Fibroblast of lung (primary cell): Measurements from ENCODE around the gene PCBP3. TPM values are rescaled to one million over a fixed set of nuclear protein-coding genes. Genes with fewer than 3 reads are reported as not detected.

Source experiments
- DNase-seq, 2 donors: peaks; one replicate each; pipeline versions ENCODE4 v3.0.0 to v3.0.0-alpha.2; 2010; ENCODE audit warnings: low read depth in 2 of 2
- H2AFZ ChIP-seq: 2 replicates; pipeline ENCODE4 v1.5.1; 2012; ENCODE audit warnings: low read length, control low read depth, inconsistent platforms
- H3K27ac ChIP-seq: 2 replicates; pipeline ENCODE4 v1.5.1; 2011; ENCODE audit warnings: low read length, control low read depth; ENCODE audit not compliant: insufficient read depth
- H3K27me3 ChIP-seq: 2 replicates; pipeline ENCODE4 v1.5.1; 2011; ENCODE audit warnings: mild to moderate bottlenecking, low read length; ENCODE audit not compliant: control insufficient read depth, insufficient read depth
- H3K36me3 ChIP-seq: 2 replicates; pipeline ENCODE4 v1.5.1; 2011; ENCODE audit warnings: low read length; ENCODE audit not compliant: control insufficient read depth, insufficient read depth
- H3K4me1 ChIP-seq: 2 replicates; pipeline ENCODE4 v1.5.1; 2011; ENCODE audit warnings: low read length; ENCODE audit not compliant: control insufficient read depth, insufficient read depth; ENCODE audit errors: extremely low read depth
- H3K4me2 ChIP-seq: 2 replicates; pipeline ENCODE4 v1.5.1; 2011; ENCODE audit warnings: low read length, control low read depth; ENCODE audit not compliant: insufficient read depth; ENCODE audit errors: extremely low read depth
- H3K4me3 ChIP-seq, 4 experiments: fragments of 200-600 bp in 1 of 4; sonication (generic) in 1 of 4; replicated peaks in 1 of 4; 2 replicates each; pipeline ENCODE4 v1.5.1; 2011 to 2016; ENCODE audit warnings: low read length in 4 of 4, low read depth in 3 of 4, mild to moderate bottlenecking in 3 of 4, control low read depth in 2 of 4, inconsistent platforms in 1 of 4, mixed read lengths in 1 of 4; ENCODE audit not compliant: insufficient read depth in 1 of 4; ENCODE audit errors: control extremely low read depth in 1 of 4
- H3K79me2 ChIP-seq: 2 replicates; pipeline ENCODE4 v1.5.1; 2012; ENCODE audit warnings: mild to moderate bottlenecking, low read length, inconsistent platforms; ENCODE audit not compliant: control insufficient read depth, insufficient read depth
- H3K9ac ChIP-seq: 2 replicates; pipeline ENCODE4 v1.5.1; 2011; ENCODE audit warnings: mild to moderate bottlenecking, low read length, control low read depth; ENCODE audit not compliant: insufficient read depth
- H3K9me3 ChIP-seq: 2 replicates; pipeline ENCODE4 v1.5.1; 2012; ENCODE audit warnings: low read depth, low read length; ENCODE audit not compliant: control insufficient read depth, insufficient read depth
- H4K20me1 ChIP-seq: 2 replicates; pipeline ENCODE4 v1.5.1; 2011; ENCODE audit warnings: low read length; ENCODE audit not compliant: control insufficient read depth, insufficient read depth; ENCODE audit errors: extremely low read depth
- CTCF ChIP-seq, 2 donors: IDR thresholded peaks in 1 of 2; conservative IDR thresholded peaks in 1 of 2; 1 replicate in 1 of 2; 2 replicates in 1 of 2; pipeline ENCODE4 v1.5.1; 2011 to 2012; ENCODE audit warnings: low read length in 2 of 2, control low read depth in 1 of 2, inconsistent platforms in 1 of 2, low read depth in 1 of 2, mild to moderate bottlenecking in 1 of 2
- EZH2 ChIP-seq: IDR thresholded peaks from 2 replicates; pipeline ENCODE4 v1.5.1; 2012; ENCODE audit warnings: low read length, control low read depth, mild to moderate bottlenecking; ENCODE audit errors: missing control alignments
- polyA plus RNA-seq, 2 donors: library from polyadenylated mRNA; depleted of rRNA in 1 of 2; stranded (reverse) in 1 of 2; unstranded in 1 of 2; fragments of >200 nt; gene quantifications; 2 replicates each; pipeline ENCODE4 v1.2.1, GENCODE V29; 2011 to 2012; ENCODE audit warnings: missing spikeins in 1 of 2
- total RNA-seq: library from RNA; depleted of rRNA; stranded (reverse); fragments of >200 nt; gene quantifications from 2 replicates; pipeline ENCODE4 v1.2.1, GENCODE V29; 2014

The PCBP3 gene
- total and polyA plus RNA-seq, 2 donors (not counting 1 experiment from before 2014, with no cell fraction given), result 0.51 to 1.7 TPM

- no peaks in the 10 kb centered on the region for H4K20me1 ChIP-seq
- DNase-seq, result no peak
- H3K9ac ChIP-seq, result no peak overlapping the region
- no peaks in the 10 kb centered on the region for H3K9me3 ChIP-seq
- H3K79me2 ChIP-seq, result no peaks in the 10 kb centered on the region
- H3K27ac ChIP-seq, result no peak overlapping the region
- no peak for TF ChIP-seq EZH2
- no peak for TF ChIP-seq CTCF (conservative IDR thresholded peaks at IDR 0.05 in 1 of 2, IDR thresholded peaks at IDR 0.05 in 1 of 2; ENCODE audit: low read depth in 1 of 2, low read length in 2 of 2)
- no peak overlapping the region for H3K4me2 ChIP-seq
- H3K27me3 ChIP-seq, result no peaks in the 10 kb centered on the region
- H3K36me3 ChIP-seq, result no peaks in the 10 kb centered on the region
- no peak overlapping the region for H2AFZ ChIP-seq
- no peak overlapping the region for H3K4me3 ChIP-seq
- no peaks in the 10 kb centered on the region for H3K4me1 ChIP-seq
These were observed 122.5 kb downstream of the PCBP3 start for GRCh38 chr21:45766055-45766454.

DNA sequence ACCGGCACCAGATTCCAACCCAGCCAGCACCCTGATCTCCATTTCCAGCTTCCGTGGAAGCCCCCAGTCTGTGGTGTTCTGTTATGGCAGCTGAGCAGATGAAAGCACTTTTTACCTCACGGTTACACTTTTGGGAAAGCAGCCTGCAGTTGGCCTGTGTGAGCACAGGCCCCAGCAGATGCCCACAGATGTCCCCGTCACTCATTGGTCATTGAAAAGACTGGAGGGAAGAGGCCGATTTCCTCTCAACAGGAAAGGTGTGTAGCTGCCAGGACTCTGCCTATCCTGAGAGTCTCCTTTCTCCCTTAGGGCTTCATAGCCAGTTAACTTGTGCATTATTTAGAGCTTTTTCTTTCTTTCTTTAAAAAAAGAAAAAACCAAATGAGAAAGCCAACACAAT is 123.0 kb downstream of the PCBP3 start:
- Histone ChIP-seq H3K27me3 (no peaks in the 10 kb centered on the region), H2AFZ (no peak overlapping the region), H3K9me3 (no peaks in the 10 kb centered on the region), H3K4me3 (no peak overlapping the region), H3K36me3 (no peaks in the 10 kb centered on the region), H3K79me2 (no peaks in the 10 kb centered on the region), H3K4me2 (no peak overlapping the region), H3K27ac (no peak overlapping the region), H3K4me1 (no peaks in the 10 kb centered on the region), H4K20me1 (no peaks in the 10 kb centered on the region), H3K9ac (no peak overlapping the region)
- no peak for TF ChIP-seq CTCF (conservative IDR thresholded peaks at IDR 0.05 in 1 of 2, IDR thresholded peaks at IDR 0.05 in 1 of 2; ENCODE audit: low read depth in 1 of 2, low read length in 2 of 2)
- no peak for TF ChIP-seq EZH2
- no peak for DNase-seq

DNA sequence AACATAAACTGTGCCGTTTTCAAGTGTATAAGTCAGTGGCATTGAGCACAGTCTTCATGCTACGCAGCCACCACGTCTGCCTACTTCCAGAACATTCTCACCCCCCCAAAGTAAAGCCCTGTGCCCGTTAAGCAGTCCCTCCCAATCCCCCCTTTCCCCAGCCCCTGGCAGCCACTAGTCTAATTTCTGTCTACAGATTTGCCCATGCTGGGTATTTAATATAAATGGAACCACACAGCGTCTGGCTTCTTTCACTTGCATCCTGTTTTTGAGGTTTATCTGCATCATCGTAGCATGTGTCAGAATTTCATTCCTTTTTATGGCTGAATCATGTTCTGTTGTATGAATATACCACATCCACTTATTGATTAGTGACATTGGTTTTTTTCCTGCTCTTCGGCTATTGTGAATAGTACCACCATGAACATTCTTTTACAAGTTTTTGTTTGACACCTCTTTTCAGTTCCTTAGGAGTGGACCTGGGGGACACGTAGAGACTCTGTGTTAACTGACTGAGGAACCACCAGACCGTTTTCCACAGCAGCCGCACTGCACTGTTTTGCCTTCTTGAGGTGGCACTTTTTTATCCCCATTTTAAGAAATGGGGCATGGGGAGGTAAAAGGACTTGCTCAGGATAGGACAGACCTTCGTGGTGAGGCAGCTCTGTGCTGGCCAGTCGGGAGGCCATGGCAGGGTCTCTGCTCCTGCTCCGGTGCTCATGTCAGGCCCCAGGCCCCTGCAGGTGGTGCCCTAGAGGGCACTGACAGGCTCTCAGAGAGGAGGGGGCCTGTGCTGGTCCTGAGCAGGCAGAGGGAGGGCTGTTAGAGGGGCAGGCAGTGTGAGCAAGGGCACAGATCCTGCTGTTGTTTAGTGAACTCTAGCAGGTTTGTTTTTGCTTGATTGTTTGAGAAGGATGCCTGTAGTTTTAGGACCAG is 123.8 kb downstream of the PCBP3 start:
- Histone ChIP-seq H3K27ac (no peak overlapping the region), H3K79me2 (no peaks in the 10 kb centered on the region), H3K4me1 (no peaks in the 10 kb centered on the region), H3K27me3 (no peaks in the 10 kb centered on the region), H3K9ac (no peak overlapping the region), H2AFZ (no peak overlapping the region), H3K4me3 (no peak overlapping the region), H4K20me1 (no peaks in the 10 kb centered on the region), H3K4me2 (no peak overlapping the region), H3K9me3 (no peaks in the 10 kb centered on the region), H3K36me3 (no peaks in the 10 kb centered on the region)
- TF ChIP-seq EZH2 (no peak), CTCF (conservative IDR thresholded peaks at IDR 0.05 in 1 of 2, IDR thresholded peaks at IDR 0.05 in 1 of 2; ENCODE audit: low read depth in 1 of 2, low read length in 2 of 2) (no peak)
- DNase-seq, result peak; percentile 37 to 54
